Pancreas (tissue), 10 donors: ENCODE results near the gene DNM3. TPM values are rescaled to one million over a fixed set of nuclear protein-coding genes. Genes with fewer than 3 reads are reported as not detected.

Experiments used
- ATAC-seq, 4 donors: fragments of 200-7000 bp; cut with Tn5 transposase; one replicate each; pipeline versions ENCODE4 v1.8.0 to v1.9.1; 2020; ENCODE audit warnings: mild to moderate bottlenecking in 4 of 4, moderate library complexity in 4 of 4
- DNase-seq, 6 donors: peaks; one replicate each; pipeline ENCODE4 v3.0.0-alpha.2; 2020
- FAIRE-seq: peaks from 2 replicates; lab custom pipeline; 2012; peaks lifted over from hg19 to GRCh38; lab: Jason Lieb, UNC
- H3K27ac ChIP-seq, 4 donors: fragments of 200-600 bp; sonication (generic); 1 replicate in 3 of 4; 2 replicates in 1 of 4; pipeline versions ENCODE4 v1.5.0 to v1.8.0; 2020
- H3K27me3 ChIP-seq, 4 donors: fragments of 200-600 bp; one replicate each; pipeline ENCODE4 v1.8.0; 2021
- H3K36me3 ChIP-seq, 3 donors: fragments of 200-600 bp; sonication (generic) in 1 of 3; one replicate each; pipeline versions ENCODE4 v1.5.0 to v1.8.0; 2020 to 2021
- H3K4me1 ChIP-seq, 3 donors: fragments of 200-600 bp; one replicate each; pipeline ENCODE4 v1.8.0; 2021
- H3K4me3 ChIP-seq, 4 donors: fragments of 200-600 bp; sonication (generic) in 2 of 4; one replicate each; pipeline versions ENCODE4 v1.5.0 to v1.8.0; 2020 to 2021
- H3K9me3 ChIP-seq, 4 donors: fragments of 200-600 bp; one replicate each; pipeline ENCODE4 v1.8.0; 2021
- CTCF ChIP-seq, 4 donors: fragments of 200-600 bp; sonication (generic) in 3 of 4; IDR thresholded peaks; one replicate each; pipeline versions ENCODE4 v1.5.0 to v1.8.0; 2021; ENCODE audit warnings: antibody characterized with exemption in 4 of 4
- WGBS, 2 donors: extraction: QIAGEN DNeasy Blood & Tissue Kit; methylation state at CpG; one replicate each; pipeline ENCODE4 v1.1.7; 2013; 5-methylcytosine and 5-hydroxymethylcytosine counted together
- intact Hi-C, 3 donors: fragments of 100-400 bp; cut with DNase I; formaldehyde crosslinking; loops; one replicate each; pipeline versions ENCODE4 v1.11.1 to v1.14.2; 2022
- polyA plus RNA-seq, 2 donors: library from polyadenylated mRNA; stranded (reverse); fragments of 200-250 nt; gene quantifications; one replicate each; pipeline ENCODE4 v1.2.3, GENCODE V29; 2013
- total RNA-seq, 6 donors: library from RNA; stranded (reverse); fragmentation: NEBNext Ultra II Directional in 4 of 6; extraction: Animal tissue kit (Norgen Biotek cat#: 25700) in 4 of 6; gene quantifications; one replicate each; pipeline versions ENCODE4 v1.2.1 to v1.2.4, GENCODE V29; 2021 to 2023
- donor health status: healthy with polysubstance abuse.
- donor health status: DM: no; HTN: no; CAD: no; lungs with moderate emphysema.
- donor health status: DM: no; HTN: no; CAD: no.
- donor health status: control.
- donor health status: control.
- donor health status: Bipolar disorder and iron deficiency.
- donor health status: DM: yes; HTN: yes; CAD: no.
- donor health status: DM: no; HTN: no; CAD: no.
- donor health status: DM: no; HTN: no; CAD: no.
- donor health status: DM: yes; HTN: yes; CAD: no.

Gene DNM3
- total and polyA plus RNA-seq, 8 donors, result 0.40 to 1.3 (median 0.78) TPM

DNA sequence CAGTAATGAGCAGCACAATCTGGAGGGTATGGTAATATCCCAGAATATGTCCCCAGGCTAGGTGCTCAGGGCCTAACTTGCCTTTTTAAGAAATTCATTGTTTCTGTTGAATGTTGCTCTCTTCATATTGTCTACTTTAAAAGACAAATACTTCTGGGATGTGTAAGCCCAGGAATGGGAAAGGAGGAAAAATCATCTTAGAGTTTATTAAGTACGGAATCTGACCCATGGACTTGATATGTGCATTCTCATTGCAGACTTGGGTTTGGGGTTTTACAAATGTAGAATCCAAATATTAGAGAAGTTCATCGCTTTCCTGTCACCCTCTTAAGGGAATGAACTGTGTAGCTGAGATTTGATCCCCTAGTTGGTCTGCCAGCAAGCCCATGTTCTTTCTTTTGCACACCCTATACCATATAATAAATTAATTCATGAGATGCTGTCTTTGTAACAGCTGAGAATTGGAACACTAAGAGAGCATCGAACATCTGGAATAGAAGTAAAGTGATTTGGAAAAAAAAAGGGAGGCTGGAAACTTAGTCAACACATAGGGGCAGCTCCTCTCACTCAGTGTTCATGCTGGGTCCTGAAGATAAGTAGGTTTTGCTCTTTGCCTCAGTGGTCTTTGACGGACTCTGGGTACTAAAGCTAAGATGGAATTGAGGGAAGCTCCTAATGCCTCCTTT, 343.4 kb downstream of the DNM3 start:
- no peak for TF ChIP-seq CTCF (IDR thresholded peaks at IDR 0.05)
- H3K27me3 ChIP-seq, result no peaks in the 10 kb centered on the region
- intact Hi-C loops, result no loop called here
- FAIRE-seq, result no peak
- ATAC-seq, result no peak
- no peak overlapping the region for H3K27ac ChIP-seq
- WGBS, 2 donors, result 91 to 97% methylated on average over 4 of the region's 4 CpGs
- no peaks in the 10 kb centered on the region for H3K9me3 ChIP-seq
- H3K36me3 ChIP-seq, result no peaks in the 10 kb centered on the region
- no peak for DNase-seq
- H3K4me3 ChIP-seq, result no peak overlapping the region
- no peaks in the 10 kb centered on the region for H3K4me1 ChIP-seq

DNA sequence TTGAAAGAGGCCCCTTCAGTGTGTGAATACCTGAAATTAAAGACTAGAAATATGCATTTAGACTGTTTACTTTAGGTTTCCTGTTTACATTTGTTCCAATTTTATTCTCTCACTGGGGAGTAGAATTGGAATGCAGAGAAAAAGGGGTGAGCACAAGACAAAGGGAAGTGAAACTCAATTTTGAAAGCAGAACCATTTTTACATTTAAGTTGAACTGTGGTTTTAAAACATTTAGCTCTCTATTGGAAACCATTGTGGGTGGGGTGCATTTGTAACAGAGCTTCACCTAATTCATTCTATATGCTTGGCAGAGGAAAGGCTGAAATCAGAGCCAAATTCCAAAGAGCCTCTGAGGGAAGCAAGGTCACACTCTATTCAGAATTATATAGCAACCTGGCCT, 343.9 kb downstream of the DNM3 start:
- DNase-seq, result no peak

DNA sequence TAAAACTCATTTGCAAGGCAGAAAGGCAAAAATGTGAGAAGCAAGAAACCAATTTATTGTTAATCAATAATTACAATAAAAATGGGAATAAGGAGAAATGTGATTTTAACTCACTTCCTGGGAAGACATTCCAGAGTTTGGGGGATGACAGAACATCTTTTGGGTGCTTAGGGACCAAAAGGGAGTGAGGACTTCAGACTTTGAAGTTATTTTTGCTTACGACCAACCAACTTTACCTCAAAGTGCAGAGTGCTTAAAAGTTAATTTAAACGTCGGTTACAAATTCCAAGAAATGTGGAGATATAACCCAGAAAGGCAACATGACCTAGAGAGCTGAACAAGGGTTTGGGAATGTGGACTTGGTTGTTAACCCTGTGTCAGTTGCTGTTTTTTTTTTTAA, 344.7 kb downstream of the DNM3 start:
- DNase-seq (no peak), FAIRE-seq (no peak), ATAC-seq (no peak)
- no peaks in the 10 kb centered on the region for H3K9me3 ChIP-seq
- H3K27ac ChIP-seq, result no peak overlapping the region
- TF ChIP-seq CTCF (IDR thresholded peaks at IDR 0.05), result no peak
- no peaks in the 10 kb centered on the region for H3K27me3 ChIP-seq
- no peaks in the 10 kb centered on the region for H3K36me3 ChIP-seq
- H3K4me1 ChIP-seq, result no peaks in the 10 kb centered on the region
- no peak overlapping the region for H3K4me3 ChIP-seq
- 84 to 85% methylated on average over 3 of the region's 3 CpGs for WGBS, 2 donors
- intact Hi-C loops, result no loop called here

More for the DNA sequence above, 343.9 kb downstream of the DNM3 start:
- no peak overlapping the region for H3K4me3 ChIP-seq
- no peaks in the 10 kb centered on the region for H3K27me3 ChIP-seq
- H3K4me1 ChIP-seq, result no peaks in the 10 kb centered on the region
- no peak for TF ChIP-seq CTCF (IDR thresholded peaks at IDR 0.05)
- no peaks in the 10 kb centered on the region for H3K36me3 ChIP-seq
- H3K9me3 ChIP-seq, result no peaks in the 10 kb centered on the region
- ATAC-seq, result no peak
- H3K27ac ChIP-seq, result no peak overlapping the region
- intact Hi-C loops, result no loop called here
- no peak for FAIRE-seq

- peak in 2 of 6 donors; percentile 13 to 49 for DNase-seq
- Histone ChIP-seq H3K4me1 (no peaks in the 10 kb centered on the region), H3K4me3 (no peak overlapping the region), H3K27ac (no peak overlapping the region), H3K9me3 (no peaks in the 10 kb centered on the region), H3K27me3 (no peaks in the 10 kb centered on the region), H3K36me3 (no peaks in the 10 kb centered on the region)
- no peak for FAIRE-seq
- 67 to 78% methylated on average over 3 of the region's 3 CpGs for WGBS, 2 donors
- ATAC-seq, result no peak
- intact Hi-C loops, result no loop called here
- no peak for TF ChIP-seq CTCF (IDR thresholded peaks at IDR 0.05)
These were observed 360.3 kb downstream of the DNM3 start for GRCh38 chr1:172201572-172201971.

GRCh38 chr1:172203135-172203823, 362.0 kb downstream of the DNM3 start:
- intact Hi-C loops, result no loop called here
- peak; percentile 17 for FAIRE-seq
- WGBS, 2 donors, result 78 to 83% methylated on average over 8 of the region's 8 CpGs

More at GRCh38 chr1:172203135-172203823, 362.0 kb downstream of the DNM3 start:
- Histone ChIP-seq H3K9me3 (no peaks in the 10 kb centered on the region), H3K4me3 (no peak overlapping the region), H3K27me3 (no peaks in the 10 kb centered on the region), H3K27ac (no peak overlapping the region), H3K4me1 (no peaks in the 10 kb centered on the region), H3K36me3 (no peaks in the 10 kb centered on the region)
- no peak for DNase-seq
- ATAC-seq, result no peak
- no peak for TF ChIP-seq CTCF (IDR thresholded peaks at IDR 0.05)
